Right atrium auricular region (tissue), 2 donors: ENCODE results near the gene AGMAT. TPM values are rescaled to one million over a fixed set of nuclear protein-coding genes. Genes with fewer than 3 reads are reported as not detected.

Experiments
- DNase-seq: peaks from one replicate; pipeline ENCODE4 v3.0.0-alpha.2; 2019; ENCODE audit warnings: low spot score
- H3K27ac ChIP-seq, 2 donors: fragments of 200-600 bp; sonication (generic); 1 replicate in 1 of 2; 2 replicates in 1 of 2; pipeline ENCODE4 v1.5.1; 2016 to 2019
- H3K27me3 ChIP-seq, 2 donors: fragments of 200-600 bp; sonication (generic); one replicate each; pipeline versions ENCODE4 v1.5.1 to v1.6.0; 2017 to 2019
- H3K36me3 ChIP-seq: fragments of 200-600 bp; sonication (generic); one replicate; pipeline ENCODE4 v1.5.1; 2016
- H3K4me1 ChIP-seq, 2 donors: fragments of 200-600 bp; sonication (generic); one replicate each; pipeline versions ENCODE4 v1.5.1 to v1.6.0; 2017 to 2019
- H3K4me3 ChIP-seq, 2 donors: fragments of 200-600 bp; sonication (generic); 1 replicate in 1 of 2; 2 replicates in 1 of 2; pipeline ENCODE4 v1.5.1; 2017 to 2019; ENCODE audit warnings: mild to moderate bottlenecking in 1 of 2, moderate library complexity in 1 of 2
- H3K9me3 ChIP-seq, 2 donors: fragments of 200-600 bp; sonication (generic); one replicate each; pipeline ENCODE4 v1.5.1; 2019
- total RNA-seq, 2 donors: library from RNA; depleted of rRNA; stranded (reverse); fragments of >200 nt; gene quantifications; one replicate each; pipeline ENCODE4 v1.1.0, GENCODE V29; 2016
- TF ChIP-seq, protein P1 (sequence below), 2 donors: fragments of 200-600 bp; sonication (generic); IDR thresholded peaks; one replicate each; pipeline ENCODE4 v1.5.1; 2019; ENCODE audit warnings: antibody characterized with exemption in 2 of 2

AGMAT gene
- total RNA-seq, 2 donors from 2014 or later = not detected

DNA sequence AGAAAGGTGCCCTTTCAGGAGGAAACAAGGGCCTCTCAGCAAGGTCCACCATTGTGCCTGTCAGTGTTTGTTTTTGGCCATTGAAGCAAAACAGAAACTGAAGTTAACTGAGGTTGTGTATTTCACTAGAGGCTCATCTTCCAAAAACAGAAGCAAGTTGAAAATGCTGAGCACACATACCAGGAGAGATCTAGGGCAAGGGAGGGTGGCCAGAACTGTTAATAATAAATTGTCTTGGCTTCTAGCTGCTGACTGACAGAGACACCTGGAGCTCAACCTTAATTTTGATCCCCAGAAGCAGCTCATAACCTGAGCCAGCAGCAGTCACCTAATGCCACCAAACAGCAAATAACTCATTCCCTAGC lies 5.2 kb downstream of the AGMAT start:
- Histone ChIP-seq H3K9me3 (no peaks in the 10 kb centered on the region), H3K4me1 (peaks cover 0 to 14% of the 10 kb centered on the region in 2 donors), H3K36me3 (no peaks in the 10 kb centered on the region), H3K27ac (no peak overlapping the region), H3K4me3 (no peak overlapping the region), H3K27me3 (no peaks in the 10 kb centered on the region)
- TF ChIP-seq, protein P1, sequence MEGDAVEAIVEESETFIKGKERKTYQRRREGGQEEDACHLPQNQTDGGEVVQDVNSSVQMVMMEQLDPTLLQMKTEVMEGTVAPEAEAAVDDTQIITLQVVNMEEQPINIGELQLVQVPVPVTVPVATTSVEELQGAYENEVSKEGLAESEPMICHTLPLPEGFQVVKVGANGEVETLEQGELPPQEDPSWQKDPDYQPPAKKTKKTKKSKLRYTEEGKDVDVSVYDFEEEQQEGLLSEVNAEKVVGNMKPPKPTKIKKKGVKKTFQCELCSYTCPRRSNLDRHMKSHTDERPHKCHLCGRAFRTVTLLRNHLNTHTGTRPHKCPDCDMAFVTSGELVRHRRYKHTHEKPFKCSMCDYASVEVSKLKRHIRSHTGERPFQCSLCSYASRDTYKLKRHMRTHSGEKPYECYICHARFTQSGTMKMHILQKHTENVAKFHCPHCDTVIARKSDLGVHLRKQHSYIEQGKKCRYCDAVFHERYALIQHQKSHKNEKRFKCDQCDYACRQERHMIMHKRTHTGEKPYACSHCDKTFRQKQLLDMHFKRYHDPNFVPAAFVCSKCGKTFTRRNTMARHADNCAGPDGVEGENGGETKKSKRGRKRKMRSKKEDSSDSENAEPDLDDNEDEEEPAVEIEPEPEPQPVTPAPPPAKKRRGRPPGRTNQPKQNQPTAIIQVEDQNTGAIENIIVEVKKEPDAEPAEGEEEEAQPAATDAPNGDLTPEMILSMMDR (IDR thresholded peaks at IDR 0.05) = no peak
- no peak for DNase-seq

DNA sequence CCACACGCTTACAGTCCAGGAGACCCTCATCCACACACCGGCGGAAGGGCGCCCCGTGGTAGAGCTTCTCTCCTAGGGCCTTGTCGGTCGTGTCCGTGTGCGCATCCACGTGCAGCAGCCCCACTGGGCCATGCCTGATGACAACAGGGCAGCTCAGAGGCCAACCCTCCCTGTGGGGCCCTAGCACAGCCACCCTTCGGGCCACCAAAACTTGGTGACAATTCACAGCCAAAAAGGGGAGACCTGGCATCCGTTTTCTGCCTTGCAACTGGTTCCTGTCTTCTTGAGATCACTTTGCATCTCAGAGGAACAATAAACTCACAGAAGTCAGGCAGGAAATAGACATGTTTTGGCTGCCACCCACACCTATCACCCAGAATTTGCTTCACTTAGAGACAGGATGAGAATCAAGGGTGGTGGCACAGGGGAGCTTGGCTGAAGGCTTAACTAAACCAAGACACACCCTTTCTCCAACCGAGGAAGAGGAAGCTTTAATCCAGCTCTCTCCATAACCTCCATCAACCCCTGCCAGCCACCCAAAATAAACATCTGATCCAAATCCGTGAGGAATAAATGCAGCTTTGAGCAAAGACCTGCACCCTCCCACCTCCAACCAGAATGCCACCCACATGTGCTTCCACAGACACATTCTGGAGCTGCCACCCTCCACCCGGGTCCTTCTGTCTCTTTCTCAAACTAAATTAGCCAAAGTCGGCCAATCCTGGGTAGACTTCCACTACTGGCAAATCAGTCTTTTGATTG lies 5.7 kb downstream of the AGMAT start:
- no peaks in the 10 kb centered on the region for H3K36me3 ChIP-seq
- no peaks in the 10 kb centered on the region for H3K27me3 ChIP-seq
- H3K27ac ChIP-seq = no peak overlapping the region
- peaks cover 0 to 8% of the 10 kb centered on the region in 2 donors for H3K4me1 ChIP-seq
- no peak for DNase-seq
- no peaks in the 10 kb centered on the region for H3K9me3 ChIP-seq
- H3K4me3 ChIP-seq = no peak overlapping the region
- TF ChIP-seq, protein P1 (IDR thresholded peaks at IDR 0.05) = no peak

DNA sequence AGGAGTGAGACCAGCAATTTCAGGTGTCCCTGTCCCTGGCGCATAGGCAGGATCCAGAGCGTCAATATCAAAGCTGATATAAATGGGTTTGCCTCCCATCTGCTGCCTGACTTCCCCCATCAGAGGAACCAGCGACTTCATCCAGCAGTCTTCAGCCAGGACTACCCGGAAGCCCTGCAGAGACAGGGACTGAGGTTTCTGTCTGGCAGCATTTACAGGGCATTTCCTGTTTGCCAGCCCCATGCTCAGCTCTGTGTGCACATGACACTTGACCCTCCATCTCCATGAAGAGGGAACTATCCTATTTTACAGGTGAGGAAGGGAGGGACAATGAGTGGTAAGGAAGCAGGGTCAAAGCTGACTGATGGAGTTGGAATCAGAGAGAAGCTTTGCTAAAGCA lies 7.2 kb downstream of the AGMAT start:
- DNase-seq = no peak
- Histone ChIP-seq H3K9me3 (no peaks in the 10 kb centered on the region), H3K36me3 (no peaks in the 10 kb centered on the region), H3K4me3 (no peak overlapping the region), H3K27ac (no peak overlapping the region), H3K4me1 (peaks cover 0 to 8% of the 10 kb centered on the region in 2 donors), H3K27me3 (no peaks in the 10 kb centered on the region)
- TF ChIP-seq, protein P1 (IDR thresholded peaks at IDR 0.05) = no peak

DNA sequence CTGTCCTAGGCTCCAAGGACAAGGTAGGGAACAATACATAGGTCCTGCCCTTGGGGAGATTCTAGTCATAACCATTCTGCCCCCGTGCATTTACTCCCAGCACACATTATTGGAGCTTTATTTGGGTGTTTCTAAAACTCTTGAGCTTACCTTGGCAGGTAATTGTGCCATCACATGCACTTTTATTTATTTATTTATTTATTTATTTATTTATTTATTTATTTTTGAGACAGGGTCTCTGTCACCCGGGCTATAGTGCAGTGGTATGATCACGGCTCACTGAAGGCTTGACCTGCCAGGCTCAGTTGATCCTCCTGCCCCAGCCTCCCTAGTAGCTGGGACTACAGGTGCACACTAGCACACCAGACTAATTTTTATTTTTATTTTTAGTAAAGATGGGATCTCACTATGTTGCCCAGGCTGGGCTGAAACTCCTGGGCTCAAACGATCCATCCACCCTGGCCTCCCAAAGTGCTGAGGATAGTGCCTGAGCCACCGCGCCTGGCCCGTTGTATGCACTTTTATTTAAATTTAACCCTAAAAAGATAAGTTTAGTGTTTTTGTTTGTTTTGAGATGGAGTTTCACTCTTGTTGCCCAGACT lies 9.2 kb downstream of the AGMAT start:
- no peaks in the 10 kb centered on the region for H3K27me3 ChIP-seq
- H3K36me3 ChIP-seq = no peaks in the 10 kb centered on the region
- no peak overlapping the region for H3K4me3 ChIP-seq
- no peak for DNase-seq
- H3K4me1 ChIP-seq = peaks cover 0 to 8% of the 10 kb centered on the region in 2 donors
- no peak overlapping the region for H3K27ac ChIP-seq
- no peaks in the 10 kb centered on the region for H3K9me3 ChIP-seq
- TF ChIP-seq, protein P1 (IDR thresholded peaks at IDR 0.05) = no peak

GRCh38 chr1:15574741-15575140 lies 10.1 kb downstream of the AGMAT start:
- Histone ChIP-seq H3K27ac (no peak overlapping the region), H3K4me3 (no peak overlapping the region), H3K9me3 (no peaks in the 10 kb centered on the region), H3K4me1 (peaks cover 0 to 7% of the 10 kb centered on the region in 2 donors), H3K36me3 (peaks cover 3% of the 10 kb centered on the region), H3K27me3 (no peaks in the 10 kb centered on the region)
- TF ChIP-seq, protein P1 (IDR thresholded peaks at IDR 0.05) = no peak
- DNase-seq = no peak
